HUES64 (cell line): Measurements from ENCODE around the gene TFDP1.

Source experiments
- H3K27ac ChIP-seq: 2 replicates; pipeline ENCODE4 v1.7.0; 2013; ENCODE audit warnings: low read depth, low read length, inconsistent platforms
- H3K27me3 ChIP-seq: 2 replicates; pipeline ENCODE4 v1.6.1; 2013; ENCODE audit warnings: mild to moderate bottlenecking, low read length; ENCODE audit not compliant: insufficient read depth
- H3K36me3 ChIP-seq: 2 replicates; pipeline ENCODE4 v1.6.1; 2013; ENCODE audit warnings: mild to moderate bottlenecking, low read length; ENCODE audit not compliant: insufficient read depth
- H3K4me1 ChIP-seq: 2 replicates; pipeline ENCODE4 v1.6.1; 2013; ENCODE audit warnings: mild to moderate bottlenecking, low read length, moderate library complexity; ENCODE audit not compliant: insufficient read depth
- H3K4me3 ChIP-seq: 2 replicates; pipeline ENCODE4 v1.5.1; 2013; ENCODE audit warnings: mild to moderate bottlenecking, low read length, moderate library complexity
- H3K9ac ChIP-seq: 2 replicates; pipeline ENCODE4 v1.6.1; 2013; ENCODE audit warnings: mild to moderate bottlenecking, low read depth, low read length
- H3K9me3 ChIP-seq: 2 replicates; pipeline ENCODE4 v1.6.1; 2013; ENCODE audit warnings: low read depth, low read length; ENCODE audit not compliant: insufficient read depth
- WGBS: fragments of 150-250, 120-280 bp; methylation state at CpG from one replicate; pipeline ENCODE4 v1.1.7; 2013; ENCODE audit warnings: missing lambda C conversion rate; 5-methylcytosine and 5-hydroxymethylcytosine counted together

TFDP1 gene

DNA sequence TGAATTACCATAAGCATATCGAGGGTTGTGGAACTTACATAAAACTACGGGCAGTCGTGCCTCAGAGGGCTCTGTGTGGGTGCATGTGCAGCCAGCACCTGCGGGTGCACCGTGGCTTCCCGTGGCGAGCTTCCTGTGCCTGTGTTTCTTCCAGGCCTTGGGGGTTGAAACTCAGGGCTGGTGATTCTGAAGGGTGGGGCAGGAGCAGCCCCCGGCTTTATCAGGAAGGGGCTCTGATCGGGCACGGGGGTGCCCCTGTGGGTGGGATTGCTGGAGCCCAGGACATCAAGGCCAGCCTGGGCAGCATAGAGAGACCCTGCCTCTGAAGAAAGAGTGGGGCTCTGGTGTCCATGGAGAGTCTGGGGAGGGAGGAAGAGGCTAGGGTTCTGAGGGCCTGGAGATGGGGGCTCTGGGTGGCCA, 62.4 kb downstream of the TFDP1 start:
- Histone ChIP-seq H3K9ac (no peak overlapping the region), H3K4me1 (no peaks in the 10 kb centered on the region), H3K27me3 (no peaks in the 10 kb centered on the region), H3K4me3 (no peak overlapping the region), H3K9me3 (peaks cover 37% of the 10 kb centered on the region), H3K36me3 (peaks cover 9% of the 10 kb centered on the region), H3K27ac (no peak overlapping the region)
- WGBS, result 98% methylated on average over 10 of the region's 10 CpGs

DNA sequence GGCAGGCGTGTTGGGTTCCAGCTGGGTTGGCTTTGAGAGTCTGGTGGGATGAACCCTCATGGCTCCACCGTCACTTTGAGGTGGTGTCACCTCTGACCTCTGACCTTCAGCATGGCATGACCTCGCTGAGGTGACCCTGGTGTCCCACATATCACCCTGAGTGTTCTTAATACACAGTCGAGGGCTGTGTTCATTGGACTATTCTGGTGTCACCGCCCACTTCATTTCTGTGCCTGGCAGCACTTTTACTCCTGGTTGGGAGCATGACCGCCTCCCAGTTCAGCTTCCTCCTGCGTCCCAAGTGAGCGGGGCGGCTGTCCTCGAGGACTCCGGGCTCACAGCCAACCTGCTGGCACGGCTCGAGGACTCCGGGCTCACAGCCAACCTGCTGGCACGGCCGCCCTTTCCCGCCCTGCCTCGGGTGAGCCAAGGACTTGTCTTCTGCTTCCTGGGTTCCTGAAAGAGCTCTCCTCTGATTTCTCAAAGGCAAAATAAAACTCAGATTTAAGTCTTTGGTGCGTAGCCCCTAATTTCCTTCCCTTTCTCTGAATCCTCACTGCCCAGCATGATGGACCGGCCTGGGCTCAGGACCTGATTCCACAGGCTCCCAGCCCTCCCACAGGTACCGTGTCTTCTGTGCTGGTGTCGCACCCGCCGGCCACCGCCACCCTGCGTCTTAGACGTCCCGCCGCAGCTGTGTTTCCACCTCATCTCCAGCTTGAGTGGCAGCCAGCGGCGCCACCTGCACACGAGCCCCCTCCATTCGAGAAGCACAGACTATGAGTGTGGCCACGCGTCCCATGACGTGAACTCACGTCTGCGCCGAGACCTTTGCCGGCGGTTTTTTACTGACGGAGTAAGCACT, 63.0 kb downstream of the TFDP1 start:
- peaks cover 30% of the 10 kb centered on the region; the same call in 1 of the 2 replicates for H3K9me3 ChIP-seq
- no peak overlapping the region for H3K9ac ChIP-seq
- H3K4me3 ChIP-seq, result no peak overlapping the region
- H3K27me3 ChIP-seq, result no peaks in the 10 kb centered on the region
- H3K27ac ChIP-seq, result no peak overlapping the region
- 95% methylated on average over 42 of the region's 42 CpGs for WGBS
- H3K36me3 ChIP-seq, result 0 out of 2 replicates have a peak, but pooled peaks cover 2% of the 10 kb centered on the region
- no peaks in the 10 kb centered on the region for H3K4me1 ChIP-seq

DNA sequence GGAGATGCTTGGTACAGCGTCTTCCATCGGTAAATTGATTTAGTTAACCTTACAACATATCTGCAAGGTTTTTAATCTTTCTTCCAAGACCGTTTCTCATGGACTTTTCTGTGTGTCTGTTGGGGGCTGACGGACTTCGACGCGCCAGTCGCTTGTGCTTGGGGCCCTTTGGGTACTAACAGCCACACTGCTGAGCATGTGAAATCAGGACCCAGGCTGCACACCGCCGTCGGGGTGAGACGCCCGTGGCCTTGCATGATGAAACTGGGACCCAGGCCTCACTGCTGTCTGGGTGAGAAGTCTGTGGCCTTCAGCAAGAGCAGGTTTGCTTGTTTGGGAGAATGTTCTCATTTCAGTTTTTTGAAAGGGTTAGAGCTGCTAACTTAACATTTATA, 63.7 kb downstream of the TFDP1 start:
- Histone ChIP-seq H3K27me3 (no peaks in the 10 kb centered on the region), H3K4me1 (no peaks in the 10 kb centered on the region), H3K9me3 (peaks cover 24% of the 10 kb centered on the region; the same call in 1 of the 2 replicates), H3K4me3 (no peak overlapping the region), H3K36me3 (no peaks in the 10 kb centered on the region), H3K27ac (no peak overlapping the region), H3K9ac (no peak overlapping the region)
- 92% methylated on average over 13 of the region's 13 CpGs for WGBS

- WGBS, result 94% methylated on average over 17 of the region's 17 CpGs
Observed at GRCh38 chr13:113649212-113649611, 64.7 kb downstream of the TFDP1 start.

DNA sequence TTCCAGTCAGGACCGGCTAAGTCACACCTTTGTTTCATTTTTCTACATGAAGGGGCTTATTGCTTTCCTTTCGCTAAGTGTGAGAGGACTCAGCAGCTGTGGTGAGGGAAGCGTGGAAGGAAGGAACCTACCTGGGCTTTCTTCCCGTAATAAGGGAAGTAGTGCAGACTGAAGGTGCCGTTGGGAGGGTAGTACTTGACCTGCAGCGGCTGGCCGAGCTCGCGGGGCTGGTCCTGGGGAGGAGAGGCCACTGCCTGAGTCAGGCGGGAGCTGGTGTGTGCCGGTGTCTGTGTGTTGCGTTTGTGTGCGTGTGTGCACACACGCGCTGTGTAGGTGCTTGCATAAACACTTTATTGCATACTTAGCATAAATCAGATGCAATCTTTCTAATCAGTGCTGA, 65.7 kb downstream of the TFDP1 start:
- H3K27me3 ChIP-seq, result no peaks in the 10 kb centered on the region
- no peak overlapping the region for H3K27ac ChIP-seq
- H3K36me3 ChIP-seq, result no peaks in the 10 kb centered on the region
- no peak overlapping the region for H3K9ac ChIP-seq
- H3K4me3 ChIP-seq, result no peak overlapping the region
- no peaks in the 10 kb centered on the region for H3K4me1 ChIP-seq
- H3K9me3 ChIP-seq, result 0 out of 2 replicates have a peak, but pooled peaks cover 5% of the 10 kb centered on the region
- 92% methylated on average over 15 of the region's 15 CpGs for WGBS

More at GRCh38 chr13:113649212-113649611, 64.7 kb downstream of the TFDP1 start:
- H3K27me3 ChIP-seq, result no peaks in the 10 kb centered on the region
- H3K9ac ChIP-seq, result no peak overlapping the region
- H3K36me3 ChIP-seq, result no peaks in the 10 kb centered on the region
- no peaks in the 10 kb centered on the region for H3K4me1 ChIP-seq
- no peak overlapping the region for H3K27ac ChIP-seq
- H3K9me3 ChIP-seq, result peaks cover 15% of the 10 kb centered on the region; the same call in 1 of the 2 replicates
- no peak overlapping the region for H3K4me3 ChIP-seq

- Histone ChIP-seq H3K27me3 (no peaks in the 10 kb centered on the region), H3K4me1 (no peaks in the 10 kb centered on the region), H3K9me3 (0 out of 2 replicates have a peak, but pooled peaks cover 4% of the 10 kb centered on the region), H3K36me3 (no peaks in the 10 kb centered on the region), H3K27ac (no peak overlapping the region), H3K9ac (no peak overlapping the region), H3K4me3 (no peak overlapping the region)
- WGBS, result 96% methylated on average over 16 of the region's 16 CpGs
Observed at GRCh38 chr13:113650731-113651148, 66.2 kb downstream of the TFDP1 start.

- Histone ChIP-seq H3K4me1 (no peaks in the 10 kb centered on the region), H3K9ac (no peak overlapping the region), H3K36me3 (no peaks in the 10 kb centered on the region), H3K27ac (no peak overlapping the region), H3K27me3 (no peaks in the 10 kb centered on the region), H3K9me3 (no peaks in the 10 kb centered on the region), H3K4me3 (no peak overlapping the region)
- WGBS, result 94% methylated on average over 37 of the region's 37 CpGs
Observed at GRCh38 chr13:113651511-113652403, 67.2 kb downstream of the TFDP1 start.

DNA sequence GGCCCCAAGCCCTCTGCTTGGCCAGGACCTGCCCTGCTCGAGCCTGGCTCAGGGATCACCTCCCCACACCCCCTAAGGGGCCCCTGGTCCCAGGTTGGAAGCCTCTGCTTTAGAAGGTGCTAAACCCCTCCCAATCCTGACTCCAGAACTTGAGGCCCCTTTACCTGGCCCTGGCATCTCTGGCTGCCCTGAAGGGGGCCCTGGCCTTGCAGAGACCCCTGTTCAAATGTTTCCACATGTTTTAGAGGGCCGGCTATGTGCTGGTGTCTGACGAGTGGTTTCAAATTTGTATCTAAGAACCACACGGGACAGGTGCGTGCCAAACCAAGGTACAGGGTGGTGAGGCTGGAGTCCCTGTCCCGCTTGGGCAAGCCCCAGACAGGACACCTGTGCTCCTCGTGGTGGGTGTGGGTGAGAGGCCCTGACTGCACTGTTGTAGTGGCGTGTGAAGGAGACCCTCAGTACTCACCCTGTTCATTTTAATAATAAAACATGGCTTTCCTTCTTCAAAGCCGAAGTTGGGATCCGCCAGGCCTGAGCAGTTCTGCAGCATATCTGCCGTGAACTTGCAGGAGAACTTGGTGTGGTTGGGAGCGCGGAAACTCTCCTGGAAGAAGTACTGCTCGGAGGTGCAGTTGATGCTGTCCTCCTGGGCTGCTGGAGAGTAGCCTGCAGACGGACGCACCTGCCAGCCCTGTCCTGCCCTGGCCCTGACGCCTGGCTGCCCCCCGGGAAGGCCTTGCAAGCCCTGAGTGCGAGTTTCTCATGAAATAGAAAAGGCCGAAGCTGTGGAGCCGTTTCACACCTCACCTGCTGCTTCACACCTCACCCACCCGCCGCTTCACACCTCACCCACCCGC, 68.1 kb downstream of the TFDP1 start:
- Histone ChIP-seq H3K4me3 (no peak overlapping the region), H3K4me1 (no peaks in the 10 kb centered on the region), H3K36me3 (no peaks in the 10 kb centered on the region), H3K9ac (no peak overlapping the region), H3K27me3 (no peaks in the 10 kb centered on the region), H3K27ac (no peak overlapping the region), H3K9me3 (no peaks in the 10 kb centered on the region)
- WGBS, result 94% methylated on average over 24 of the region's 24 CpGs

DNA sequence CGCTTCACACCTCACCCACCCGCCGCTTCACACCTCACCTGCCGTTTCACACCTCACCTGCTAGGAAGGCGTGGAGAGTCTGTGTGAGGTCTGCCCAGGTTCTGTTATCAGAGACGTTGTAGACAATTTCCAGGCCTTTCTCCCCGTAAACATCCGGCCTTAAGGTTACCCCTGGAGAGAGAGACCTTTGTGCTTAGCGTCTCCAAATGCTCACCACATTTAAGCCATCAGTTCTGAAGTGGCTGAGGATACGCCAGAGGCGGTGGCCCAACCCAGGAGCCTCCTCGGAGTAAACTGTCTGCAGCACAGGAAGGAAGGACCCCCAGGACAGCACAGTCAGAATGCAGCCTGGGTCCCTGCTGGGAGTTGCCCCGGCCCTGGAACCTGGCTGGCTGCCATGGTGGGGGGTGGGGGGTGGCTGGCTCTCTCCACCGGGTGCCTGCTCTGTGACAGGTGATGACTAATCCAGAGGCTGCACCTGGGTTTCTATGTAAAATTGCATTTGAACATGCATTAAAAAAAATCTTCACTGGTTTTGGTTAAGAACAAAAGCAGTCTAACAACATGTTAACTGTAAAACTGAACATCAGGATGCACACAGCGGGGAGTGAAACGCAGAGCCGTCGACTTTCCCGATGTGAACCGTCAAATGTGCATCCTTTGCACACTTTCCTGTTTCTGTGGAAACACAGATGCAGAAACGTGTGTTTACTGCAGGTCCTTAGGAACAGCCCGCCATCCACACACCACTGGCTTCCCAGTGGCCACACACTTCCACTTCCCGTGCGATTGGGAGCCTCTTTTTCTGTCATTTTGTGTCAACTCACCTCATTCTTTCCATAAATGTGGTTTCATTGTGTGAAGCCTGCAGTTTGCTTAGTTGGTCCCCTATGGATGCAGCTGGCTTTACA, 69.0 kb downstream of the TFDP1 start:
- Histone ChIP-seq H3K9me3 (no peaks in the 10 kb centered on the region), H3K9ac (no peak overlapping the region)
- WGBS, result 85% methylated on average over 24 of the region's 24 CpGs

DNA sequence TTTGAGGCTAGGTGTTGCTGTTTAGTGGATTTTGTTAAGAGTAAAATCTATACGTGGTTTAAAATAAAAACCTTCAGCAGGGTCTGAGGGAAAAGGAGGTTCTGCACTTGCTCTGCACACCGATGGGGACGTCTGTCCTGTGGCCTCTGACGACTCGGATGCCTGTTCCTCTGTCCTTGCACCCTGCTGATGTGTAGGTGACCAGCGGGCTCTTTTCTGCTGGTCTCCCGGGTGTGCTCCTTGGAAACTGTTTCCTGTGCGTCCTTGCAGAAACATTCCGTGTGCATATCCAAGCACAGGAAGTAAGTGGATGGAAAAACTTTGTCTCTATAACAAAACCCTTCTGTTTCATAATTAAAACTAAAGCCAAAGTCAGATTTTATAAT, 69.6 kb downstream of the TFDP1 start:
- 90% methylated on average over 9 of the region's 9 CpGs for WGBS
- Histone ChIP-seq H3K36me3 (no peaks in the 10 kb centered on the region), H3K27ac (no peak overlapping the region), H3K4me3 (no peak overlapping the region), H3K9ac (no peak overlapping the region), H3K27me3 (no peaks in the 10 kb centered on the region), H3K9me3 (no peaks in the 10 kb centered on the region), H3K4me1 (no peaks in the 10 kb centered on the region)

More for the DNA sequence above, 69.0 kb downstream of the TFDP1 start:
- no peak overlapping the region for H3K4me3 ChIP-seq
- H3K27ac ChIP-seq, result no peak overlapping the region
- H3K27me3 ChIP-seq, result no peaks in the 10 kb centered on the region
- H3K4me1 ChIP-seq, result no peaks in the 10 kb centered on the region
- H3K36me3 ChIP-seq, result no peaks in the 10 kb centered on the region
